IMR-90 (cell line): ENCODE results near the gene BCAP31. TPM values are rescaled to one million over a fixed set of nuclear protein-coding genes. Genes with fewer than 3 reads are reported as not detected.

ENCODE experiments used
- ATAC-seq: fragments of 200-7000 bp; cut with Tn5 transposase; 2 replicates; pipeline ENCODE4 v1.9.1; 2020; ENCODE audit warnings: low read depth, mild to moderate bottlenecking, moderate library complexity
- BruUV-seq: library from RNA; stranded (reverse); fragments of 400-500 nt; replicated peaks from 2 replicates; lab custom pipeline; 2021; lab: Mats Ljungman, UMichigan
- CTCF ChIA-PET: fragments of 300-600 bp; formaldehyde crosslinking; extraction: SDS; loops from one replicate; lab custom pipeline; 2021; ENCODE audit warnings: antibody characterized with exemption; lab: Yijun Ruan, JAX
- POLR2A ChIA-PET: fragments of 300-600 bp; sonication (Branson Sonifier 250); formaldehyde crosslinking; loops from one replicate; lab custom pipeline; 2022; ENCODE audit warnings: antibody characterized with exemption; ENCODE audit not compliant: unreplicated experiment; lab: Charles Lee
- DNase-seq: peaks from one replicate; pipeline ENCODE4 v3.0.0; 2013
- H2AFZ ChIP-seq: replicated peaks from 2 replicates; pipeline ENCODE3; 2013; ENCODE audit warnings: low read length, mild to moderate bottlenecking; ENCODE audit not compliant: poor library complexity
- H2AK5ac ChIP-seq: 2 replicates; pipeline ENCODE4 v1.6.1; 2013; ENCODE audit warnings: low read depth, low read length, inconsistent platforms
- H2AK9ac ChIP-seq: replicated peaks from 2 replicates; pipeline ENCODE3; 2013; ENCODE audit warnings: mild to moderate bottlenecking, low read depth, low read length, moderate library complexity; ENCODE audit not compliant: poor library complexity
- H2BK120ac ChIP-seq: 2 replicates; pipeline ENCODE4 v1.6.1; 2013; ENCODE audit warnings: low read depth, low read length, inconsistent platforms
- H2BK15ac ChIP-seq: 3 replicates; pipeline ENCODE4 v1.6.1; 2013; ENCODE audit warnings: low read depth, low read length, inconsistent platforms
- H2BK20ac ChIP-seq: 2 replicates; pipeline ENCODE4 v1.6.1; 2013; ENCODE audit warnings: low read depth, mild to moderate bottlenecking, inconsistent platforms, low read length, moderate library complexity
- H2BK5ac ChIP-seq: 2 replicates; pipeline ENCODE4 v1.6.1; 2013; ENCODE audit warnings: mild to moderate bottlenecking, low read depth, low read length, inconsistent platforms; ENCODE audit not compliant: poor library complexity, severe bottlenecking
- H3K14ac ChIP-seq: replicated peaks from 2 replicates; pipeline ENCODE4 v1.6.1; 2013; ENCODE audit warnings: low read depth, low read length, inconsistent platforms
- H3K18ac ChIP-seq: 2 replicates; pipeline ENCODE4 v1.6.1; 2013; ENCODE audit warnings: low read depth, low read length, control low read depth
- H3K23ac ChIP-seq: 2 replicates; pipeline ENCODE4 v1.6.1; 2013; ENCODE audit warnings: low read depth, low read length, inconsistent platforms
- H3K27ac ChIP-seq: 2 replicates; pipeline ENCODE4 v1.5.1; 2013; ENCODE audit warnings: mild to moderate bottlenecking, control low read depth, low read length; ENCODE audit not compliant: insufficient read depth
- H3K27me3 ChIP-seq: 2 replicates; pipeline ENCODE4 v1.6.1; 2013; ENCODE audit warnings: low read length; ENCODE audit not compliant: control insufficient read depth, insufficient read depth
- H3K36me3 ChIP-seq: 2 replicates; pipeline ENCODE4 v1.6.1; 2013; ENCODE audit warnings: low read length, mixed read lengths; ENCODE audit not compliant: control insufficient read depth, insufficient read depth
- H3K4ac ChIP-seq: 2 replicates; pipeline ENCODE4 v1.6.1; 2013; ENCODE audit warnings: low read depth, low read length, inconsistent platforms
- H3K4me1 ChIP-seq: 2 replicates; pipeline ENCODE4 v1.6.1; 2013; ENCODE audit warnings: low read length, mixed read lengths; ENCODE audit not compliant: control insufficient read depth, insufficient read depth
- H3K4me2 ChIP-seq: 2 replicates; pipeline ENCODE4 v1.6.1; 2013; ENCODE audit warnings: low read depth, mild to moderate bottlenecking, control low read depth, low read length, moderate library complexity
- H3K4me3 ChIP-seq: 2 replicates; pipeline ENCODE4 v1.5.1; 2013; ENCODE audit warnings: low read depth, mild to moderate bottlenecking, control low read depth, low read length, moderate library complexity; ENCODE audit not compliant: insufficient read depth
- H3K56ac ChIP-seq: 2 replicates; pipeline ENCODE4 v1.6.1; 2013; ENCODE audit warnings: low read length, inconsistent platforms; ENCODE audit not compliant: insufficient read depth; ENCODE audit errors: extremely low read depth
- H3K79me1 ChIP-seq, 2 experiments: 2 replicates each; pipeline ENCODE4 v1.6.1; 2013; ENCODE audit warnings: low read length in 2 of 2, inconsistent platforms in 1 of 2, low read depth in 1 of 2
- H3K9ac ChIP-seq: 2 replicates; pipeline ENCODE4 v1.6.1; 2013; ENCODE audit warnings: low read depth, low read length, control low read depth
- H3K9me1 ChIP-seq: 2 replicates; pipeline ENCODE4 v1.6.1; 2013; ENCODE audit warnings: low read length, inconsistent platforms; ENCODE audit not compliant: insufficient read depth
- H3K9me3 ChIP-seq: 2 replicates; pipeline ENCODE4 v1.6.1; 2013; ENCODE audit warnings: low read length; ENCODE audit not compliant: control insufficient read depth, insufficient read depth
- H4K20me1 ChIP-seq: 2 replicates; pipeline ENCODE4 v1.6.1; 2013; ENCODE audit warnings: low read length, inconsistent platforms; ENCODE audit not compliant: insufficient read depth
- H4K5ac ChIP-seq: 2 replicates; pipeline ENCODE4 v1.6.1; 2013; ENCODE audit warnings: mild to moderate bottlenecking, low read depth, low read length, control low read depth
- H4K8ac ChIP-seq, 2 experiments: 2 replicates each; pipeline ENCODE4 v1.6.1; 2013; ENCODE audit warnings: low read depth in 2 of 2, low read length in 2 of 2, control low read depth in 1 of 2, inconsistent platforms in 1 of 2
- H4K91ac ChIP-seq: 2 replicates; pipeline ENCODE4 v1.6.1; 2013; ENCODE audit warnings: low read depth, low read length, inconsistent platforms; ENCODE audit not compliant: insufficient read depth
- USF2 ChIP-seq: fragments of 150-350 bp; IDR thresholded peaks from 2 replicates; pipeline ENCODE4 v1.6.1; 2017; ENCODE audit warnings: mild to moderate bottlenecking, antibody characterized with exemption, low read length, low read depth
- WGBS, 2 experiments: methylation state at CpG; one replicate each; pipeline versions ENCODE4 v1.1.5 to v1.1.7; 2013; ENCODE audit warnings: missing lambda C conversion rate in 2 of 2; ENCODE audit not compliant: insufficient read length in 1 of 2; ENCODE audit errors: extremely low coverage in 2 of 2; 5-methylcytosine and 5-hydroxymethylcytosine counted together
- dilution Hi-C: fragments of 300-500 bp; cut with HindIII; formaldehyde crosslinking; loops from one replicate; pipeline ENCODE4 v1.14.3; 2018; ENCODE audit warnings: low sequenced_read_pairs; ENCODE audit not compliant: unreplicated experiment
- in situ Hi-C: fragments of 300-500 bp; cut with MboI; formaldehyde crosslinking; loops from 3 replicates; pipeline ENCODE4 v1.14.3; 2019; ENCODE audit warnings: low sequenced_read_pairs, inconsistent platforms, mixed read lengths
- intact Hi-C: fragments of 100-400 bp; cut with micrococcal nuclease; formaldehyde crosslinking; loops from 2 replicates; pipeline ENCODE4 v1.10.0; 2022
- polyA plus RNA-seq, 3 experiments: library from polyadenylated mRNA; depleted of rRNA; stranded (reverse); fragments of >200 nt; gene quantifications; 2 replicates each; pipeline ENCODE4 v1.2.3, GENCODE V29; 2012; ENCODE audit warnings: low replicate concordance in 1 of 3
- total RNA-seq: library from RNA; depleted of rRNA; stranded (reverse); fragments of >200 nt; gene quantifications from 2 replicates; pipeline ENCODE4 v1.2.3, GENCODE V29; 2012
- TF ChIP-seq, protein P1 (sequence below): conservative IDR thresholded peaks from 2 replicates; pipeline ENCODE4 v1.5.1; 2012; ENCODE audit warnings: mild to moderate bottlenecking, low read depth, low read length, improper control_type of control experiment

The BCAP31 gene
- total and polyA plus RNA-seq, 2 of the 4 experiments (the other 2 are of a cell fraction) = 125 to 244 TPM

- POLR2A ChIA-PET = no interaction called here
- Histone ChIP-seq H2AK5ac (no peak overlapping the region), H3K27ac (no peak overlapping the region), H3K79me1 (no peaks in the 10 kb centered on the region), H3K4me1 (no peaks in the 10 kb centered on the region), H4K8ac (no peak overlapping the region), H3K56ac (no peak overlapping the region), H2AK9ac (no peak overlapping the region), H4K91ac (no peak overlapping the region), H3K14ac (no peak overlapping the region), H3K4ac (no peak overlapping the region), H3K9me3 (no peaks in the 10 kb centered on the region; the same call in none of the 2 replicates), H3K9me1 (no peaks in the 10 kb centered on the region), H3K27me3 (peaks cover 10% of the 10 kb centered on the region), H4K20me1 (no peaks in the 10 kb centered on the region), H3K4me2 (no peak overlapping the region), H2BK15ac (no peak overlapping the region), H2BK20ac (no peak overlapping the region), H3K4me3 (no peak overlapping the region), H4K5ac (no peak overlapping the region), H2BK120ac (no peak overlapping the region), H3K18ac (no peak overlapping the region), H3K36me3 (no peaks in the 10 kb centered on the region), H2BK5ac (no peak overlapping the region), H2AFZ (no peak overlapping the region), H3K9ac (no peak overlapping the region), H3K23ac (no peak overlapping the region)
- in situ Hi-C loops (loop anchor here (25.0 kb wide), 1 partner anchor 697 kb away; no protein-coding TSS in a partner anchor), intact Hi-C loops (no loop called here), dilution Hi-C loops (no loop called here)
- CTCF ChIA-PET = no interaction called here
- 60% methylated on average over 1 of the region's 3 CpGs; no CpG with 5 or more reads in 1 of the 2 experiments for WGBS, 2 experiments
- DNase-seq = no peak
- no TSS peak for BruUV-seq
- no peak for ATAC-seq
- no peak for TF ChIP-seq USF2
- TF ChIP-seq, protein P1, sequence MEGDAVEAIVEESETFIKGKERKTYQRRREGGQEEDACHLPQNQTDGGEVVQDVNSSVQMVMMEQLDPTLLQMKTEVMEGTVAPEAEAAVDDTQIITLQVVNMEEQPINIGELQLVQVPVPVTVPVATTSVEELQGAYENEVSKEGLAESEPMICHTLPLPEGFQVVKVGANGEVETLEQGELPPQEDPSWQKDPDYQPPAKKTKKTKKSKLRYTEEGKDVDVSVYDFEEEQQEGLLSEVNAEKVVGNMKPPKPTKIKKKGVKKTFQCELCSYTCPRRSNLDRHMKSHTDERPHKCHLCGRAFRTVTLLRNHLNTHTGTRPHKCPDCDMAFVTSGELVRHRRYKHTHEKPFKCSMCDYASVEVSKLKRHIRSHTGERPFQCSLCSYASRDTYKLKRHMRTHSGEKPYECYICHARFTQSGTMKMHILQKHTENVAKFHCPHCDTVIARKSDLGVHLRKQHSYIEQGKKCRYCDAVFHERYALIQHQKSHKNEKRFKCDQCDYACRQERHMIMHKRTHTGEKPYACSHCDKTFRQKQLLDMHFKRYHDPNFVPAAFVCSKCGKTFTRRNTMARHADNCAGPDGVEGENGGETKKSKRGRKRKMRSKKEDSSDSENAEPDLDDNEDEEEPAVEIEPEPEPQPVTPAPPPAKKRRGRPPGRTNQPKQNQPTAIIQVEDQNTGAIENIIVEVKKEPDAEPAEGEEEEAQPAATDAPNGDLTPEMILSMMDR = no peak
Measured at GRCh38 chrX:153659268-153659667, 64.9 kb downstream of the BCAP31 start.
